ENCODE data around the gene MCM10. TPM values are rescaled to one million over a fixed set of nuclear protein-coding genes. Genes with fewer than 3 reads are reported as not detected.

The MCM10 gene
- total and polyA plus RNA-seq, 10 of the 15 experiments (the other 5 are each of a cell fraction or from before 2014, with no cell fraction given), result 5.8 to 35.1 (median 23.7) TPM

DNA sequence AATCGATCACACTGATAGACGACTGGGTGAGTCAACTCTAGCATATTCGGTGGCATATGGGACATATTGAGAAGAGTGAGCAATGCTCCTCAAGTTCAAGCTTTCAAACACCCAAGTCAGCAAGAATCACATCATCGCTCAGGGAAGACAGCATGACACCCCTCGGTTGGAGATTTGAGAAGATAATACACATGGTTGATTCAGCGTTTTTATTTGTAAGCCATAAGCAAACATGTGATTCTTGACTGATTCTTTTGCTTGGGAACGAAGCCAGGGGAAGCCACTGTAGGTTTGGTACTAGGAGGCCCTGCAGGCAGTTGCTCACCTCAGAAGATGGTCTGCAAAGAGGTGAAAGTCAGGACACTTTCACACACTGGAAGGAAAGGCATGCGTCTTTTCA is 60.2 kb downstream of the MCM10 start:
- ChIA-PET SMC1A (ENCODE audit: uncharacterized antibody, unreplicated experiment) (no interaction called here), RAD21 (ENCODE audit: unreplicated experiment) (no interaction called here), CTCF (no interaction called here), POLR2A (no interaction called here)
- Histone ChIP-seq H3K27me3 (replicated peaks in 1 of 2; ENCODE audit: control insufficient read depth in 2 of 2, insufficient read depth in 2 of 2, low read length in 1 of 2) (no peaks in the 10 kb centered on the region), H3K9me3 (replicated peaks; ENCODE audit: control insufficient read depth, insufficient read depth, low read length) (no peaks in the 10 kb centered on the region), H3K4me1 (ENCODE audit: control insufficient read depth, insufficient read depth, low read length) (no peaks in the 10 kb centered on the region), H3K4me3 (no peak overlapping the region), H3K9ac (ENCODE audit: control insufficient read depth, insufficient read depth, low read length) (no peak overlapping the region), H4K20me1 (ENCODE audit: control insufficient read depth, insufficient read depth) (no peaks in the 10 kb centered on the region), H3K27ac (ENCODE audit: control insufficient read depth, insufficient read depth) (no peak overlapping the region), H3K4me2 (ENCODE audit: control insufficient read depth, insufficient read depth) (no peak overlapping the region), H2AFZ (ENCODE audit: control insufficient read depth, low read depth, low read length) (no peak overlapping the region), H3K36me3 (ENCODE audit: control insufficient read depth in 2 of 2, insufficient read depth in 2 of 2, low read length in 1 of 2) (no peaks in the 10 kb centered on the region), H3K79me2 (ENCODE audit: control insufficient read depth, insufficient read depth, low read length) (no peaks in the 10 kb centered on the region)
- WGBS (ENCODE audit: insufficient coverage, insufficient replicate concordance, low lambda C conversion rate, missing lambda C conversion rate), result 52% methylated on average over 8 of the region's 8 CpGs
- BruUV-seq (replicated peaks), result no TSS peak
- DNase-seq (ENCODE audit: low read depth, low spot score) (no peak), FAIRE-seq (no peak), ATAC-seq (no peak)
- TF ChIP-seq BCL3 (IDR thresholded peaks at IDR 0.05; ENCODE audit: borderline replicate concordance, insufficient read depth, low read depth, low read length, poor library complexity, severe bottlenecking), result peak; percentile 54
- no peak for TF ChIP-seq PML (IDR thresholded peaks at IDR 0.05; ENCODE audit: low read length)
- in situ Hi-C loops (cut with MboI) (no loop called here), intact Hi-C loops (cut with micrococcal nuclease; ENCODE audit: unreplicated experiment) (no loop called here)

DNA sequence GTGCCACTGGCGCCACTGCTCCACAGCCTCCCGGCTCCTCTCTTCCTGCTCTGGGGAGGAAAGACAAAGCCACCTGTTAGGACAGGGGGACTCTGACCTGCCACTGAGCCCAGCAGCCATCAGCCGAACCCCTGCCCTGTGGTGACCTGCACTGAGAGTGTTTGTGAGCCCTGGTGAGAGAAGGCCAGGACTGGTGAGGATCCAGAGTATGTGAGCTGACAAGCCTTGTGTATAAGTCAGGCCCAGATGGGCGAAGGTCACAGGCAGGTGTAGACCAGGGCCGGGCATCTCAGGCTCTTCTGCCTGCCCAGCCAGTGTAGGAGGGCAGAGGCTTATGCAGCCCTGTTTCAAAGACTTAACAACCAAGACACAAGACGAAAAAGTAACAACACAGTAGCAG is 60.8 kb downstream of the MCM10 start:
- BruUV-seq (replicated peaks), result no TSS peak
- SMC1A ChIA-PET (ENCODE audit: uncharacterized antibody, unreplicated experiment), result no interaction called here

More for the DNA sequence above, 60.8 kb downstream of the MCM10 start:
- no peak overlapping the region for H3K4me3 ChIP-seq
- no peaks in the 10 kb centered on the region for H3K27me3 ChIP-seq (replicated peaks in 1 of 2; ENCODE audit: control insufficient read depth in 2 of 2, insufficient read depth in 2 of 2, low read length in 1 of 2)
- H3K9me3 ChIP-seq (replicated peaks; ENCODE audit: control insufficient read depth, insufficient read depth, low read length), result no peaks in the 10 kb centered on the region
- WGBS (ENCODE audit: insufficient coverage, insufficient replicate concordance, low lambda C conversion rate, missing lambda C conversion rate), result 70% methylated on average over 6 of the region's 6 CpGs
- no peak for ATAC-seq
- H4K20me1 ChIP-seq (ENCODE audit: control insufficient read depth, insufficient read depth), result no peaks in the 10 kb centered on the region
- CTCF ChIA-PET, result interaction anchor here (0.5 kb wide), 1 partner anchor 1763 kb away, joined by 3 read pairs; no protein-coding TSS in a partner anchor
- H3K4me2 ChIP-seq (ENCODE audit: control insufficient read depth, insufficient read depth), result no peak overlapping the region
- no peaks in the 10 kb centered on the region for H3K36me3 ChIP-seq (ENCODE audit: control insufficient read depth in 2 of 2, insufficient read depth in 2 of 2, low read length in 1 of 2)
- RAD21 ChIA-PET (ENCODE audit: unreplicated experiment), result no interaction called here
- no peak overlapping the region for H3K27ac ChIP-seq (ENCODE audit: control insufficient read depth, insufficient read depth)
- in situ Hi-C loops (cut with MboI), result no loop called here
- no peak for FAIRE-seq
- DNase-seq (ENCODE audit: low read depth, low spot score), result no peak
- no peaks in the 10 kb centered on the region for H3K4me1 ChIP-seq (ENCODE audit: control insufficient read depth, insufficient read depth, low read length)
- no peaks in the 10 kb centered on the region for H3K79me2 ChIP-seq (ENCODE audit: control insufficient read depth, insufficient read depth, low read length)
- POLR2A ChIA-PET, result no interaction called here
- TF ChIP-seq TCF7 (IDR thresholded peaks at IDR 0.05; ENCODE audit: borderline replicate concordance), result no peak
- TF ChIP-seq MEF2A (IDR thresholded peaks at IDR 0.05; ENCODE audit: insufficient read depth, low read depth, low read length), result no peak
- TF ChIP-seq HDAC6 (IDR thresholded peaks at IDR 0.05; ENCODE audit: unreplicated experiment), result no peak
- TF ChIP-seq FOS (IDR thresholded peaks at IDR 0.05; ENCODE audit: borderline replicate concordance, extremely low read depth, insufficient read length), result no peak
- no peak for TF ChIP-seq PRDM15 (CRISPR knock-in tag; IDR thresholded peaks at IDR 0.05)
- no peak overlapping the region for H2AFZ ChIP-seq (ENCODE audit: control insufficient read depth, low read depth, low read length)
- intact Hi-C loops (cut with micrococcal nuclease; ENCODE audit: unreplicated experiment), result no loop called here
- H3K9ac ChIP-seq (ENCODE audit: control insufficient read depth, insufficient read depth, low read length), result no peak overlapping the region

All from GM12878 (cell line).